Measurements from ENCODE around the gene ADAMTSL1.

ADAMTSL1 gene

GRCh38 chr9:18825656-18826170 lies 351.8 kb downstream of the ADAMTSL1 start:
- Histone ChIP-seq H3K9me3 (ENCODE audit: control insufficient read depth in 1 of 2, low read length in 2 of 2) (no peaks in the 10 kb centered on the region), H3K27ac (ENCODE audit: low read length) (no peak overlapping the region), H3K27me3 (ENCODE audit: low read depth, low read length) (no peaks in the 10 kb centered on the region), H3K4me1 (ENCODE audit: control insufficient read depth in 1 of 2, insufficient read depth in 2 of 2, low read length in 2 of 2) (peaks cover 4 to 7% of the 10 kb centered on the region in 2 donors), H3K36me3 (ENCODE audit: control insufficient read depth in 1 of 2, insufficient read depth in 2 of 2, low read length in 2 of 2) (no peaks in the 10 kb centered on the region), H3K4me3 (ENCODE audit: low read depth in 1 of 2, low read length in 2 of 2) (no peak overlapping the region)

- peaks cover 4 to 7% of the 10 kb centered on the region in 2 donors for H3K4me1 ChIP-seq (ENCODE audit: control insufficient read depth in 1 of 2, insufficient read depth in 2 of 2, low read length in 2 of 2)
Observed at GRCh38 chr9:18826248-18826647, 352.3 kb downstream of the ADAMTSL1 start.

GRCh38 chr9:18829066-18829465 lies 355.1 kb downstream of the ADAMTSL1 start:
- H3K27me3 ChIP-seq (ENCODE audit: low read depth, low read length), result no peaks in the 10 kb centered on the region
- H3K27ac ChIP-seq (ENCODE audit: low read length), result no peak overlapping the region
- H3K4me1 ChIP-seq (ENCODE audit: control insufficient read depth in 1 of 2, insufficient read depth in 2 of 2, low read length in 2 of 2), result peaks cover 4 to 7% of the 10 kb centered on the region in 2 donors
- no peaks in the 10 kb centered on the region for H3K9me3 ChIP-seq (ENCODE audit: control insufficient read depth in 1 of 2, low read length in 2 of 2)
- H3K36me3 ChIP-seq (ENCODE audit: control insufficient read depth in 1 of 2, insufficient read depth in 2 of 2, low read length in 2 of 2), result no peaks in the 10 kb centered on the region
- no peak overlapping the region for H3K4me3 ChIP-seq (ENCODE audit: low read depth in 1 of 2, low read length in 2 of 2)

More at GRCh38 chr9:18826248-18826647, 352.3 kb downstream of the ADAMTSL1 start:
- Histone ChIP-seq H3K36me3 (ENCODE audit: control insufficient read depth in 1 of 2, insufficient read depth in 2 of 2, low read length in 2 of 2) (no peaks in the 10 kb centered on the region), H3K27ac (ENCODE audit: low read length) (no peak overlapping the region), H3K9me3 (ENCODE audit: control insufficient read depth in 1 of 2, low read length in 2 of 2) (no peaks in the 10 kb centered on the region), H3K27me3 (ENCODE audit: low read depth, low read length) (no peaks in the 10 kb centered on the region), H3K4me3 (ENCODE audit: low read depth in 1 of 2, low read length in 2 of 2) (no peak overlapping the region)

- H3K4me1 ChIP-seq (ENCODE audit: control insufficient read depth in 1 of 2, insufficient read depth in 2 of 2, low read length in 2 of 2), result peaks cover 0 to 4% of the 10 kb centered on the region in 2 donors
- no peak overlapping the region for H3K27ac ChIP-seq (ENCODE audit: low read length)
- H3K9me3 ChIP-seq (ENCODE audit: control insufficient read depth in 1 of 2, low read length in 2 of 2), result no peaks in the 10 kb centered on the region
- H3K4me3 ChIP-seq (ENCODE audit: low read depth in 1 of 2, low read length in 2 of 2), result no peak overlapping the region
- H3K27me3 ChIP-seq (ENCODE audit: low read depth, low read length), result no peaks in the 10 kb centered on the region
- H3K36me3 ChIP-seq (ENCODE audit: control insufficient read depth in 1 of 2, insufficient read depth in 2 of 2, low read length in 2 of 2), result no peaks in the 10 kb centered on the region
Observed at GRCh38 chr9:18829873-18830272, 355.9 kb downstream of the ADAMTSL1 start.

GRCh38 chr9:18834740-18835361 lies 360.9 kb downstream of the ADAMTSL1 start:
- no peak overlapping the region for H3K4me3 ChIP-seq (ENCODE audit: low read depth in 1 of 2, low read length in 2 of 2)
- no peaks in the 10 kb centered on the region for H3K4me1 ChIP-seq (ENCODE audit: control insufficient read depth in 1 of 2, insufficient read depth in 2 of 2, low read length in 2 of 2)
- no peak overlapping the region for H3K27ac ChIP-seq (ENCODE audit: low read length)
- no peaks in the 10 kb centered on the region for H3K27me3 ChIP-seq (ENCODE audit: low read depth, low read length)
- H3K36me3 ChIP-seq (ENCODE audit: control insufficient read depth in 1 of 2, insufficient read depth in 2 of 2, low read length in 2 of 2), result no peaks in the 10 kb centered on the region
- H3K9me3 ChIP-seq (ENCODE audit: control insufficient read depth in 1 of 2, low read length in 2 of 2), result no peaks in the 10 kb centered on the region

- no peaks in the 10 kb centered on the region for H3K9me3 ChIP-seq (ENCODE audit: control insufficient read depth in 1 of 2, low read length in 2 of 2)
- no peaks in the 10 kb centered on the region for H3K36me3 ChIP-seq (ENCODE audit: control insufficient read depth in 1 of 2, insufficient read depth in 2 of 2, low read length in 2 of 2)
- H3K4me3 ChIP-seq (ENCODE audit: low read depth in 1 of 2, low read length in 2 of 2), result no peak overlapping the region
- no peaks in the 10 kb centered on the region for H3K27me3 ChIP-seq (ENCODE audit: low read depth, low read length)
- H3K27ac ChIP-seq (ENCODE audit: low read length), result no peak overlapping the region
- H3K4me1 ChIP-seq (ENCODE audit: control insufficient read depth in 1 of 2, insufficient read depth in 2 of 2, low read length in 2 of 2), result no peaks in the 10 kb centered on the region
Observed at GRCh38 chr9:18837402-18837801, 363.4 kb downstream of the ADAMTSL1 start.

GRCh38 chr9:18847576-18848275 lies 373.8 kb downstream of the ADAMTSL1 start:
- Histone ChIP-seq H3K27ac (ENCODE audit: low read length) (no peak overlapping the region), H3K4me1 (ENCODE audit: control insufficient read depth in 1 of 2, insufficient read depth in 2 of 2, low read length in 2 of 2) (peaks cover 0 to 6% of the 10 kb centered on the region in 2 donors), H3K9me3 (ENCODE audit: control insufficient read depth in 1 of 2, low read length in 2 of 2) (no peaks in the 10 kb centered on the region), H3K36me3 (ENCODE audit: control insufficient read depth in 1 of 2, insufficient read depth in 2 of 2, low read length in 2 of 2) (peaks cover 0 to 4% of the 10 kb centered on the region in 2 donors), H3K27me3 (ENCODE audit: low read depth, low read length) (no peaks in the 10 kb centered on the region), H3K4me3 (ENCODE audit: low read depth in 1 of 2, low read length in 2 of 2) (no peak overlapping the region)

GRCh38 chr9:18848657-18849056 lies 374.7 kb downstream of the ADAMTSL1 start:
- no peak overlapping the region for H3K4me3 ChIP-seq (ENCODE audit: low read depth in 1 of 2, low read length in 2 of 2)
- H3K9me3 ChIP-seq (ENCODE audit: control insufficient read depth in 1 of 2, low read length in 2 of 2), result no peaks in the 10 kb centered on the region
- H3K27ac ChIP-seq (ENCODE audit: low read length), result no peak overlapping the region
- H3K36me3 ChIP-seq (ENCODE audit: control insufficient read depth in 1 of 2, insufficient read depth in 2 of 2, low read length in 2 of 2), result peaks cover 0 to 4% of the 10 kb centered on the region in 2 donors
- H3K4me1 ChIP-seq (ENCODE audit: control insufficient read depth in 1 of 2, insufficient read depth in 2 of 2, low read length in 2 of 2), result peaks cover 0 to 6% of the 10 kb centered on the region in 2 donors
- no peaks in the 10 kb centered on the region for H3K27me3 ChIP-seq (ENCODE audit: low read depth, low read length)

GRCh38 chr9:18849270-18849669 lies 375.3 kb downstream of the ADAMTSL1 start:
- H3K9me3 ChIP-seq (ENCODE audit: control insufficient read depth in 1 of 2, low read length in 2 of 2), result no peaks in the 10 kb centered on the region
- no peaks in the 10 kb centered on the region for H3K27me3 ChIP-seq (ENCODE audit: low read depth, low read length)
- no peak overlapping the region for H3K27ac ChIP-seq (ENCODE audit: low read length)
- peaks cover 0 to 6% of the 10 kb centered on the region in 2 donors for H3K4me1 ChIP-seq (ENCODE audit: control insufficient read depth in 1 of 2, insufficient read depth in 2 of 2, low read length in 2 of 2)
- peaks cover 0 to 4% of the 10 kb centered on the region in 2 donors for H3K36me3 ChIP-seq (ENCODE audit: control insufficient read depth in 1 of 2, insufficient read depth in 2 of 2, low read length in 2 of 2)
- no peak overlapping the region for H3K4me3 ChIP-seq (ENCODE audit: low read depth in 1 of 2, low read length in 2 of 2)

- no peak overlapping the region for H3K27ac ChIP-seq (ENCODE audit: low read length)
Observed at GRCh38 chr9:18849890-18850677, 376.1 kb downstream of the ADAMTSL1 start.

More at GRCh38 chr9:18849890-18850677, 376.1 kb downstream of the ADAMTSL1 start:
- no peak overlapping the region for H3K4me3 ChIP-seq (ENCODE audit: low read depth in 1 of 2, low read length in 2 of 2)
- peaks cover 0 to 4% of the 10 kb centered on the region in 2 donors for H3K36me3 ChIP-seq (ENCODE audit: control insufficient read depth in 1 of 2, insufficient read depth in 2 of 2, low read length in 2 of 2)
- peaks cover 0 to 6% of the 10 kb centered on the region in 2 donors for H3K4me1 ChIP-seq (ENCODE audit: control insufficient read depth in 1 of 2, insufficient read depth in 2 of 2, low read length in 2 of 2)
- H3K27me3 ChIP-seq (ENCODE audit: low read depth, low read length), result no peaks in the 10 kb centered on the region
- no peaks in the 10 kb centered on the region for H3K9me3 ChIP-seq (ENCODE audit: control insufficient read depth in 1 of 2, low read length in 2 of 2)
